Body of pancreas (tissue), 4 donors: ENCODE results near the gene CCDC89. TPM values are rescaled to one million over a fixed set of nuclear protein-coding genes. Genes with fewer than 3 reads are reported as not detected.

ENCODE experiments used
- ATAC-seq: fragments of 150-250 bp; one replicate; pipeline ENCODE4 v1.9.1; 2016
- DNase-seq, 4 donors: peaks; one replicate each; pipeline ENCODE4 v3.0.0-alpha.2; 2019
- H3K27ac ChIP-seq, 4 donors: fragments of 200-600 bp; sonication (generic); 1 replicate in 3 of 4; 2 replicates in 1 of 4; pipeline versions ENCODE4 v1.5.1 to v1.6.1; 2016 to 2019; ENCODE audit warnings: mild to moderate bottlenecking in 1 of 4, mixed read lengths in 1 of 4, moderate library complexity in 1 of 4
- H3K27me3 ChIP-seq, 2 donors: fragments of 200-600 bp; sonication (generic); one replicate each; pipeline ENCODE4 v1.6.0; 2016; ENCODE audit warnings: mild to moderate bottlenecking in 1 of 2
- H3K36me3 ChIP-seq, 2 donors: fragments of 200-600 bp; sonication (generic); replicated peaks in 1 of 2; 2 replicates each; pipeline ENCODE4 v1.5.1; 2016; ENCODE audit warnings: low read depth in 2 of 2; ENCODE audit not compliant: insufficient read depth in 1 of 2
- H3K4me1 ChIP-seq: fragments of 200-600 bp; sonication (generic); one replicate; pipeline ENCODE4 v1.6.0; 2016
- H3K4me3 ChIP-seq, 2 donors: fragments of 200-600 bp; sonication (generic); 1 replicate in 1 of 2; 2 replicates in 1 of 2; pipeline ENCODE4 v1.5.1; 2016 to 2019
- H3K9me3 ChIP-seq, 3 donors: fragments of 200-600 bp; sonication (generic); 1 replicate in 2 of 3; 2 replicates in 1 of 3; pipeline ENCODE4 v1.5.1; 2016
- POLR2A ChIP-seq, 3 donors: fragments of 450-650 bp; IDR thresholded peaks; one replicate each; pipeline ENCODE4 v1.6.1; 2016; ENCODE audit warnings: antibody characterized with exemption in 3 of 3, mild to moderate bottlenecking in 2 of 3
- whole genome bisulfite sequencing, 2 donors: methylation state at CpG; one replicate each; pipeline ENCODE4 v1.1.5; 2017; 5-methylcytosine and 5-hydroxymethylcytosine counted together
- intact Hi-C: fragments of 100-400 bp; cut with DNase I; formaldehyde crosslinking; loops from one replicate; pipeline ENCODE4 v1.15.1; 2023
- total RNA-seq, 2 donors: library from RNA; depleted of rRNA; stranded (reverse); fragments of >200 nt; gene quantifications; one replicate each; pipeline ENCODE4 v1.1.0, GENCODE V29; 2016
- TF ChIP-seq, protein P1 (sequence below), 7 experiments: fragments of 450-650 bp in 4 of 7; fragments of 200-600 bp in 3 of 7; sonication (generic) in 3 of 7; IDR thresholded peaks; one replicate each; pipeline ENCODE4 v1.5.1; 2016 to 2019; ENCODE audit warnings: antibody characterized with exemption in 7 of 7

The CCDC89 gene
- total RNA-seq, result not detected

DNA sequence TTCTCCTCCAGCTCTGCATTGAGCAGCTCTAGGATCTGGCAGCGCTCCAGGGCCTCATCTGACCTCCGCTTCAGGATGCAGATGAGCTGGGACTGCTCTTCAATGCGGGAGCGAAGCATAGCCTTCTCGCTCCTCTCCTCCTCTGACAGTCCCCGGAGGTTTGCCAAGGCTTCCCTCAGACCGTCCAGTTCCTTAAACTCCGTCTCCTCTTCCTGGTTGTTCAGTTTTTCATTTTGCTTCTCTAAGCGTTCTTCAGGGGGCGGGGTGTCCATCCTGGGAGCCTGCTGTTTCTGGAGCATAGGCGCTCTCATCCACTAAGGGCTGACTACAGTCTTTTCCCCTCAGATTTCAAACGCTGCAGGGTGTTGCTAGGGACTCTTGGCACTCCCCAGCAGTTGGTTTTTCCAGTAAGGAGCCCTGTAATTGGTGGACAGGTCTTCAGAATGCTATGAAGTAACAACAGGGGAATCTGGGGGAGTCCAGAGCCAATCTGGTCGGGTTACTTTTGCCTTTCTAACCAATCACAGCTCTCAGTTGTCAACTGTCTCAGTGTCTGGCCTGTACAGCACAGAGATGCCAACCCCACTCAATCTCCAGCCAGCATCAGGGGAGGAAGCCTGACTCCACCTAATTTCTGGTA lies at the start of gene CCDC89:
Gene CCDC89 (minus strand): TSS at position 376 of the 640 bp plus-strand sequence. CDS start 65 bp downstream, at position 311.
- Histone ChIP-seq H3K4me1 (peaks cover 6% of the 10 kb centered on the region), H3K27ac (peak within 1 kb of the TSS in 1 of 4 donors; percentile 32), H3K4me3 (no peak within 1 kb of the TSS), H3K36me3 (no peaks in the 10 kb centered on the region), H3K27me3 (no peaks in the 10 kb centered on the region), H3K9me3 (no peaks in the 10 kb centered on the region)
- TF ChIP-seq, protein P1, sequence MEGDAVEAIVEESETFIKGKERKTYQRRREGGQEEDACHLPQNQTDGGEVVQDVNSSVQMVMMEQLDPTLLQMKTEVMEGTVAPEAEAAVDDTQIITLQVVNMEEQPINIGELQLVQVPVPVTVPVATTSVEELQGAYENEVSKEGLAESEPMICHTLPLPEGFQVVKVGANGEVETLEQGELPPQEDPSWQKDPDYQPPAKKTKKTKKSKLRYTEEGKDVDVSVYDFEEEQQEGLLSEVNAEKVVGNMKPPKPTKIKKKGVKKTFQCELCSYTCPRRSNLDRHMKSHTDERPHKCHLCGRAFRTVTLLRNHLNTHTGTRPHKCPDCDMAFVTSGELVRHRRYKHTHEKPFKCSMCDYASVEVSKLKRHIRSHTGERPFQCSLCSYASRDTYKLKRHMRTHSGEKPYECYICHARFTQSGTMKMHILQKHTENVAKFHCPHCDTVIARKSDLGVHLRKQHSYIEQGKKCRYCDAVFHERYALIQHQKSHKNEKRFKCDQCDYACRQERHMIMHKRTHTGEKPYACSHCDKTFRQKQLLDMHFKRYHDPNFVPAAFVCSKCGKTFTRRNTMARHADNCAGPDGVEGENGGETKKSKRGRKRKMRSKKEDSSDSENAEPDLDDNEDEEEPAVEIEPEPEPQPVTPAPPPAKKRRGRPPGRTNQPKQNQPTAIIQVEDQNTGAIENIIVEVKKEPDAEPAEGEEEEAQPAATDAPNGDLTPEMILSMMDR (IDR thresholded peaks at IDR 0.05), result no peak
- TF ChIP-seq POLR2A (IDR thresholded peaks at IDR 0.05), result no peak
- peak; percentile 65 for ATAC-seq
- 78 to 83% methylated on average over 12 to 13 of the region's 13 CpGs for WGBS, 2 donors
- intact Hi-C loops, result no loop called here
- DNase-seq, result peak in 3 of 4 donors; percentile 38 to 58 (median 40)

- intact Hi-C loops, result no loop called here
- H3K4me3 ChIP-seq, result no peak overlapping the region
- no peaks in the 10 kb centered on the region for H3K36me3 ChIP-seq
- H3K4me1 ChIP-seq, result no peaks in the 10 kb centered on the region
- H3K9me3 ChIP-seq, result no peaks in the 10 kb centered on the region
- DNase-seq (no peak), ATAC-seq (no peak)
- no peaks in the 10 kb centered on the region for H3K27me3 ChIP-seq
- H3K27ac ChIP-seq, result no peak overlapping the region
- TF ChIP-seq, protein P1 (IDR thresholded peaks at IDR 0.05), result no peak
- no peak for TF ChIP-seq POLR2A (IDR thresholded peaks at IDR 0.05)
Observed at GRCh38 chr11:85732965-85733364, 47.0 kb upstream of the CCDC89 start.

DNA sequence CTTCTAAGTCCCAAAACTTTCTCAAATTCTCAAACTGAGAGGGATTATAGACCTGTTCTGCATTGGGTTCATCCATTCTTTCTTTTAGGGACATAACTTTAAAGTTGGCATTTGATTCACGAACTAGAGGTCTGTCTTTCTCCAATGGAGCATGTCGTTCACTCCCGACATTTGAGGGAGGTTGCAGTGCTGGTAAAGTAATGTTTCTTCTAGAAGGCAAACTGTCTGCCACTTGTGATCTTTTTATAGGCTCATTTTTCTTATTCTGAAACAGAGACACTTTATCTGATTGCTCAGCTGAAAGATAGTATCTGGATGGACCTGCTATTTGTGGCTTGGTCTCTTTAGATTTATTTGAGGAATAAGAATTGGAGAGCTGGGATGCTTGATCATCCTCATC lies 40.4 kb upstream of the CCDC89 start:
- Histone ChIP-seq H3K4me1 (no peaks in the 10 kb centered on the region), H3K27me3 (no peaks in the 10 kb centered on the region), H3K4me3 (no peak overlapping the region), H3K27ac (no peak overlapping the region), H3K9me3 (no peaks in the 10 kb centered on the region), H3K36me3 (no peaks in the 10 kb centered on the region)
- TF ChIP-seq, protein P1 (IDR thresholded peaks at IDR 0.05), result no peak
- no peak for TF ChIP-seq POLR2A (IDR thresholded peaks at IDR 0.05)
- intact Hi-C loops, result no loop called here
- 82 to 90% methylated on average over 3 of the region's 3 CpGs for WGBS, 2 donors
- DNase-seq, result no peak
- ATAC-seq, result no peak

GRCh38 chr11:85725510-85726258 lies 39.7 kb upstream of the CCDC89 start:
- H3K27ac ChIP-seq, result no peak overlapping the region
- no peaks in the 10 kb centered on the region for H3K36me3 ChIP-seq
- DNase-seq (no peak), ATAC-seq (no peak)
- H3K4me3 ChIP-seq, result no peak overlapping the region
- 61 to 66% methylated on average over 3 of the region's 3 CpGs for WGBS, 2 donors
- H3K4me1 ChIP-seq, result no peaks in the 10 kb centered on the region
- intact Hi-C loops, result no loop called here
- H3K9me3 ChIP-seq, result no peaks in the 10 kb centered on the region
- no peaks in the 10 kb centered on the region for H3K27me3 ChIP-seq
- TF ChIP-seq POLR2A (IDR thresholded peaks at IDR 0.05), result no peak
- TF ChIP-seq, protein P1 (IDR thresholded peaks at IDR 0.05), result no peak
